Epithelial cell of esophagus (primary cell): Measurements from ENCODE around the gene ASB2.
A peak's percentile ranks its signal among the peaks of the same experiment; 100 is the strongest.

ENCODE experiments used
- DNase-seq: peaks from one replicate; pipeline ENCODE4 v3.0.0; 2010; ENCODE audit warnings: low read depth
- H3K4me3 ChIP-seq: 2 replicates; pipeline ENCODE4 v1.5.1; 2011; ENCODE audit warnings: mild to moderate bottlenecking, low read length, control low read depth
- CTCF ChIP-seq: IDR thresholded peaks from 2 replicates; pipeline ENCODE4 v1.5.1; 2011; ENCODE audit warnings: low read depth, mild to moderate bottlenecking, low read length, control low read depth, inconsistent platforms; ENCODE audit not compliant: insufficient read depth; ENCODE audit errors: missing control alignments

ASB2 gene

GRCh38 chr14:93937519-93937918 lies 38.9 kb downstream of the ASB2 start:
- peak; percentile 100 for DNase-seq
- no peak overlapping the region for H3K4me3 ChIP-seq
- no peak for TF ChIP-seq CTCF

- H3K4me3 ChIP-seq: no peak overlapping the region
- no peak for DNase-seq
- TF ChIP-seq CTCF: no peak
These were observed 39.4 kb downstream of the ASB2 start for GRCh38 chr14:93936926-93937325.

- peak; percentile 61 for DNase-seq
- H3K4me3 ChIP-seq: no peak overlapping the region
- TF ChIP-seq CTCF: peak; percentile 75
These were observed 40.1 kb downstream of the ASB2 start for GRCh38 chr14:93936245-93936644.

- DNase-seq: no peak
- TF ChIP-seq CTCF: no peak
- no peak overlapping the region for H3K4me3 ChIP-seq
These were observed 41.2 kb downstream of the ASB2 start for GRCh38 chr14:93935213-93935612.

- no peak overlapping the region for H3K4me3 ChIP-seq
- no peak for DNase-seq
- TF ChIP-seq CTCF: no peak
These were observed 43.7 kb downstream of the ASB2 start for GRCh38 chr14:93932642-93933041.

- no peak for TF ChIP-seq CTCF
- H3K4me3 ChIP-seq: no peak overlapping the region
- no peak for DNase-seq
These were observed 45.4 kb downstream of the ASB2 start for GRCh38 chr14:93930989-93931307.

- TF ChIP-seq CTCF: no peak
- DNase-seq: no peak
- no peak overlapping the region for H3K4me3 ChIP-seq
These were observed 45.9 kb downstream of the ASB2 start for GRCh38 chr14:93930296-93930988.
